HepG2 (cell line): Measurements from ENCODE around the gene CCL4. TPM values are rescaled to one million over a fixed set of nuclear protein-coding genes. Genes with fewer than 3 reads are reported as not detected.

Experiments used
- ATAC-seq: fragments of 200-7000 bp; cut with Tn5 transposase; 3 replicates; pipeline ENCODE4 v1.9.1; 2020; ENCODE audit warnings: mild to moderate bottlenecking, moderate library complexity
- BruUV-seq: library from RNA; stranded (reverse); fragments of 400-500 nt; replicated peaks from 2 replicates; lab custom pipeline; 2021; lab: Mats Ljungman, UMichigan
- CTCF ChIA-PET: fragments of 300-600 bp; formaldehyde crosslinking; extraction: SDS; loops from one replicate; lab custom pipeline; 2021; ENCODE audit warnings: low total read pairs, inconsistent platforms, low intra/inter-chr PET ratio; lab: Yijun Ruan, JAX
- POLR2A ChIA-PET: fragments of 350-600 bp; sonication (Branson Sonifier 250); formaldehyde crosslinking; loops from one replicate; lab custom pipeline; 2020; ENCODE audit warnings: antibody characterized with exemption, inconsistent platforms; lab: Yijun Ruan, JAX
- DNase-seq: peaks from one replicate; pipeline ENCODE4 v3.0.0-alpha.2; 2015; ENCODE audit warnings: low spot score
- FAIRE-seq: peaks from 3 replicates; lab custom pipeline; 2011; peaks lifted over from hg19 to GRCh38; lab: Jason Lieb, UNC
- H2AFZ ChIP-seq: one replicate; pipeline ENCODE4 v1.6.1; 2011; ENCODE audit warnings: low read length, inconsistent platforms
- H3K27ac ChIP-seq: fragments of 300-600 bp; 3 replicates; pipeline ENCODE4 v1.8.0; 2011; ENCODE audit warnings: mixed run types, mild to moderate bottlenecking, mixed read lengths, low read length, inconsistent platforms; ENCODE audit not compliant: insufficient read depth; ENCODE audit errors: extremely low read length
- H3K27me3 ChIP-seq, 2 experiments: fragments of 200-600 bp in 1 of 2; 2 replicates in 1 of 2; 3 replicates in 1 of 2; pipeline versions ENCODE4 v1.6.0 to v1.8.0; 2011; ENCODE audit warnings: low read length in 2 of 2, mild to moderate bottlenecking in 2 of 2, moderate library complexity in 2 of 2, inconsistent platforms in 1 of 2; ENCODE audit not compliant: insufficient read depth in 2 of 2, control insufficient read depth in 1 of 2
- H3K36me3 ChIP-seq, 2 experiments: fragments of 200-600 bp in 1 of 2; replicated peaks in 1 of 2; 2 replicates in 1 of 2; 3 replicates in 1 of 2; pipeline versions ENCODE4 v1.5.1 to v1.8.0; 2011; ENCODE audit warnings: low read length in 2 of 2, inconsistent platforms in 1 of 2; ENCODE audit not compliant: insufficient read depth in 2 of 2, control insufficient read depth in 1 of 2
- H3K4me1 ChIP-seq: 2 replicates; pipeline ENCODE4 v1.5.1; 2012; ENCODE audit warnings: low read length, inconsistent platforms; ENCODE audit not compliant: insufficient read depth
- H3K4me2 ChIP-seq: 2 replicates; pipeline ENCODE4 v1.6.0; 2011; ENCODE audit warnings: low read depth, low read length, inconsistent platforms
- H3K4me3 ChIP-seq, 3 experiments: fragments of 200-600 bp in 1 of 3; sonication (generic), shearing (Covaris generic) in 1 of 3; replicated peaks in 1 of 3; 2 replicates each; pipeline ENCODE4 v1.5.1; 2011 to 2016; ENCODE audit warnings: low read length in 3 of 3, inconsistent platforms in 2 of 3, low read depth in 2 of 3, mild to moderate bottlenecking in 2 of 3, control low read depth in 1 of 3, mixed read lengths in 1 of 3; ENCODE audit not compliant: insufficient read depth in 1 of 3
- H3K79me2 ChIP-seq: one replicate; pipeline ENCODE4 v1.6.1; 2011; ENCODE audit warnings: low read length, inconsistent platforms; ENCODE audit not compliant: insufficient read depth
- H3K9ac ChIP-seq: 2 replicates; pipeline ENCODE4 v1.6.0; 2011; ENCODE audit warnings: mild to moderate bottlenecking, low read depth, low read length, inconsistent platforms; ENCODE audit not compliant: insufficient read depth
- H3K9me3 ChIP-seq: 2 replicates; pipeline ENCODE4 v1.5.1; 2012; ENCODE audit warnings: mild to moderate bottlenecking, low read length
- H4K20me1 ChIP-seq: 2 replicates; pipeline ENCODE4 v1.6.0; 2011; ENCODE audit warnings: inconsistent platforms, mild to moderate bottlenecking, low read length, moderate library complexity; ENCODE audit not compliant: insufficient read depth
- CSRNP2 ChIP-seq: sonication (generic); formaldehyde crosslinking; conservative IDR thresholded peaks from 2 replicates; pipeline ENCODE4 v1.8.0; 2022; ENCODE audit warnings: low read depth, missing genetic modification reagents
- ELK4 ChIP-seq: sonication (generic); formaldehyde crosslinking; IDR thresholded peaks from 2 replicates; pipeline ENCODE4 v1.9.0; 2021; ENCODE audit warnings: missing genetic modification reagents, borderline replicate concordance
- HNRNPLL ChIP-seq: fragments of 200-400 bp; formaldehyde crosslinking; IDR thresholded peaks from 2 replicates; pipeline ENCODE4 v1.6.1; 2017; ENCODE audit warnings: mild to moderate bottlenecking, low read depth, low read length; ENCODE audit not compliant: poor library complexity, severe bottlenecking
- MAFK ChIP-seq, 2 experiments: IDR thresholded peaks in 1 of 2; conservative IDR thresholded peaks in 1 of 2; 2 replicates each; pipeline ENCODE4 v1.6.1; 2011; ENCODE audit warnings: improper control_type of control experiment in 2 of 2, low read length in 2 of 2
- NCOA5 ChIP-seq: sonication (generic); formaldehyde crosslinking; IDR thresholded peaks from 2 replicates; pipeline ENCODE4 v1.4.0; 2020; ENCODE audit warnings: missing genetic modification reagents
- ZBTB46 ChIP-seq: sonication (generic); formaldehyde crosslinking; IDR thresholded peaks from 2 replicates; pipeline ENCODE4 v1.4.0; 2020; ENCODE audit warnings: mild to moderate bottlenecking, missing genetic modification reagents, borderline replicate concordance
- ZFP37 ChIP-seq: sonication (generic); formaldehyde crosslinking; IDR thresholded peaks from 2 replicates; pipeline ENCODE4 v1.4.0; 2020; ENCODE audit warnings: missing genetic modification reagents, borderline replicate concordance
- ZNF317 ChIP-seq: sonication (generic); formaldehyde crosslinking; IDR thresholded peaks from 2 replicates; pipeline ENCODE4 v1.5.0; 2020; ENCODE audit warnings: mild to moderate bottlenecking, missing genetic modification reagents
- ZNF567 ChIP-seq: sonication (generic); formaldehyde crosslinking; IDR thresholded peaks from 2 replicates; pipeline ENCODE4 v1.8.1; 2023; ENCODE audit warnings: mild to moderate bottlenecking, missing genetic modification reagents, borderline replicate concordance
- ZNF644 ChIP-seq: IDR thresholded peaks from 2 replicates; pipeline ENCODE4 v1.6.1; 2016; ENCODE audit warnings: low read depth
- ZSCAN30 ChIP-seq: sonication (generic); formaldehyde crosslinking; IDR thresholded peaks from 2 replicates; pipeline ENCODE4 v1.5.0; 2020; ENCODE audit warnings: mild to moderate bottlenecking, missing genetic modification reagents
- WGBS: methylation state at CpG from one replicate; pipeline ENCODE4 v1.1.6; 2017; ENCODE audit warnings: low lambda C conversion rate; 5-methylcytosine and 5-hydroxymethylcytosine counted together
- in situ Hi-C: cut with HindIII; loops from 2 replicates; pipeline ENCODE4 v1.10.0; 2017; ENCODE audit warnings: low pct_unique_long_range_greater_than_20kb; ENCODE audit not compliant: extremely low pct_ligation_motif_present
- intact Hi-C: fragments of 100-400 bp; cut with micrococcal nuclease; formaldehyde crosslinking; loops from one replicate; pipeline ENCODE4 v1.10.0; 2022; ENCODE audit not compliant: unreplicated experiment
- polyA plus RNA-seq, 8 experiments: library from polyadenylated mRNA; depleted of rRNA in 3 of 8; stranded (reverse) in 7 of 8; unstranded in 1 of 8; fragments of >200 nt; fragmentation: Illumina TruSeq in 4 of 8; extraction: Trizol in 4 of 8; gene quantifications; 2 replicates each; pipeline versions ENCODE4 v1.2.1 to v1.2.3, GENCODE V29; 2011 to 2016; ENCODE audit warnings: low read depth in 4 of 8, missing spikeins in 1 of 8, mixed read lengths in 1 of 8; ENCODE audit not compliant: insufficient read depth in 1 of 8
- total RNA-seq, 5 experiments: library from RNA; depleted of rRNA; stranded (reverse); fragments of >200 nt; fragmentation: Illumina TruSeq; extraction: Trizol; gene quantifications; 2 replicates each; pipeline ENCODE4 v1.2.3, GENCODE V29; 2016; ENCODE audit warnings: low read depth in 1 of 5
- TF ChIP-seq, protein P1 (sequence below): sonication (generic); formaldehyde crosslinking; IDR thresholded peaks from 2 replicates; pipeline ENCODE4 v1.9.0; 2021; ENCODE audit warnings: missing genetic modification reagents, borderline replicate concordance

CCL4 gene
- total and polyA plus RNA-seq, 2 of the 13 experiments (the other 11 are each of a cell fraction or from before 2014, with no cell fraction given): not detected

DNA sequence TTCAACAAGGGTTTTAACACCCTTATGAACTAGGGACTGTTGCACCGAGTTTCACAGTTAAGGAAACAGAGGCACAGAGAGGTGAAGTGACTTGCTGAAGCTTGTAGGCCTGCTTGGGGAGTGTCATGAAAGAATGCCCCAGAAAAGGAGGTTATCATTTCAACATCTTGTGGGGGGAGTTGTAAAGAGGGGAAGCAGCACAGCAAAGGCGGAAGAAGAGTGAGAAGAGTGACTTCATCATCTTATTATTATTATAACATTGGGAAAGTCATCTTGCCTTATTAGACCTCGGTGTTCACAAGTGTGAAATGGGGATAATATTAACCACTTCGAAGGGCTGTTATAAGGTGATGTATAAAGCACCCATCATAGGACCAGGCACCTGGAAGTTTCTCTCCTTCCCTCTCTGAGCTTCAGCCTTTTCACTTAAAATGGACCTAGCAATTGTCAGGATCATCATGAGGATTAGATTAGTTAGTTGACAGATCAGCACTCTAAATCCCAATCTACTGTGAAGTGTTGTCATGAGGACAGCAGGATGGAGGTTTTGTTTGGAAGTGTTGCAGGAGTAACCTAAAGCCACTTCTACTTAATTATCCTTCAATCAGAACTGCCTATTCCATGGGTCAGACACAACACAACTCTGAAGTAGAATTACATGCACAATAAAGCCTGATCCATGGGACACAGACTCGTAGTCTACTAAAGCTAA lies 2.3 kb downstream of the CCL4 start:
- POLR2A ChIA-PET: no interaction called here
- no peak for FAIRE-seq
- Histone ChIP-seq H3K27me3 (no peaks in the 10 kb centered on the region), H3K4me2 (no peak overlapping the region), H3K4me1 (no peaks in the 10 kb centered on the region), H3K9me3 (no peaks in the 10 kb centered on the region), H3K79me2 (no peaks in the 10 kb centered on the region), H3K27ac (no peak overlapping the region), H3K4me3 (no peak overlapping the region), H3K9ac (no peak overlapping the region), H3K36me3 (no peaks in the 10 kb centered on the region), H4K20me1 (no peaks in the 10 kb centered on the region), H2AFZ (no peak overlapping the region)
- intact Hi-C loops (no loop called here), in situ Hi-C loops (loop anchor here (10.0 kb wide), 1 partner anchor 61 kb away; no protein-coding TSS in a partner anchor)
- ATAC-seq: no peak
- CTCF ChIA-PET: no interaction called here
- BruUV-seq: no TSS peak
- WGBS: 4% methylated on average over 5 of the region's 5 CpGs
- DNase-seq: no peak
- TF ChIP-seq CSRNP2: no peak
- no peak for TF ChIP-seq ZNF317
- TF ChIP-seq NCOA5: no peak
- TF ChIP-seq MAFK (conservative IDR thresholded peaks at IDR 0.05 in 1 of 2, IDR thresholded peaks at IDR 0.05 in 1 of 2; ENCODE audit: low read length in 2 of 2): no peak
- TF ChIP-seq ZBTB46 (CRISPR knock-in tag): no peak
- no peak for TF ChIP-seq ELK4 (CRISPR knock-in tag)
- TF ChIP-seq ZNF644 (CRISPR knock-in tag): no peak
- no peak for TF ChIP-seq ZSCAN30 (CRISPR knock-in tag)
- TF ChIP-seq HNRNPLL: no peak
- TF ChIP-seq, protein P1, sequence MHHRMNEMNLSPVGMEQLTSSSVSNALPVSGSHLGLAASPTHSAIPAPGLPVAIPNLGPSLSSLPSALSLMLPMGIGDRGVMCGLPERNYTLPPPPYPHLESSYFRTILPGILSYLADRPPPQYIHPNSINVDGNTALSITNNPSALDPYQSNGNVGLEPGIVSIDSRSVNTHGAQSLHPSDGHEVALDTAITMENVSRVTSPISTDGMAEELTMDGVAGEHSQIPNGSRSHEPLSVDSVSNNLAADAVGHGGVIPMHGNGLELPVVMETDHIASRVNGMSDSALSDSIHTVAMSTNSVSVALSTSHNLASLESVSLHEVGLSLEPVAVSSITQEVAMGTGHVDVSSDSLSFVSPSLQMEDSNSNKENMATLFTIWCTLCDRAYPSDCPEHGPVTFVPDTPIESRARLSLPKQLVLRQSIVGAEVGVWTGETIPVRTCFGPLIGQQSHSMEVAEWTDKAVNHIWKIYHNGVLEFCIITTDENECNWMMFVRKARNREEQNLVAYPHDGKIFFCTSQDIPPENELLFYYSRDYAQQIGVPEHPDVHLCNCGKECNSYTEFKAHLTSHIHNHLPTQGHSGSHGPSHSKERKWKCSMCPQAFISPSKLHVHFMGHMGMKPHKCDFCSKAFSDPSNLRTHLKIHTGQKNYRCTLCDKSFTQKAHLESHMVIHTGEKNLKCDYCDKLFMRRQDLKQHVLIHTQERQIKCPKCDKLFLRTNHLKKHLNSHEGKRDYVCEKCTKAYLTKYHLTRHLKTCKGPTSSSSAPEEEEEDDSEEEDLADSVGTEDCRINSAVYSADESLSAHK (CRISPR knock-in tag): no peak
- no peak for TF ChIP-seq ZFP37 (CRISPR knock-in tag)
- TF ChIP-seq ZNF567 (CRISPR knock-in tag): no peak
